PC-9 (cell line): ENCODE measurements around the gene CRY2. TPM values are rescaled to one million over a fixed set of nuclear protein-coding genes. Genes with fewer than 3 reads are reported as not detected.

Experiments
- BruUV-seq: library from RNA; stranded (reverse); fragments of 400-500 nt; replicated peaks from 2 replicates; lab custom pipeline; 2021; lab: Mats Ljungman, UMichigan
- CTCF ChIA-PET: fragments of 300-600 bp; sonication (Branson Sonifier 250); formaldehyde crosslinking; loops from one replicate; lab custom pipeline; 2022; ENCODE audit warnings: antibody characterized with exemption; lab: Charles Lee
- POLR2A ChIA-PET: fragments of 300-600 bp; sonication (Branson Sonifier 250); formaldehyde crosslinking; loops from one replicate; lab custom pipeline; 2022; ENCODE audit warnings: antibody characterized with exemption; ENCODE audit not compliant: unreplicated experiment; lab: Charles Lee
- DNase-seq, 2 experiments: peaks; one replicate each; pipeline versions ENCODE4 v3.0.0 to v3.0.0-alpha.2; 2015 to 2022; ENCODE audit warnings: mixed read lengths in 1 of 2
- H2AFZ ChIP-seq: fragments of 200-600 bp; sonication (generic); 2 replicates; pipeline ENCODE4 v1.8.1; 2017; ENCODE audit warnings: antibody characterized with exemption
- H3F3A ChIP-seq: fragments of 200-600 bp; sonication (generic); 2 replicates; pipeline ENCODE4 v1.8.1; 2017; ENCODE audit warnings: antibody characterized with exemption, mild to moderate bottlenecking, low read depth; ENCODE audit not compliant: insufficient read depth
- H3K27ac ChIP-seq: fragments of 200-600 bp; sonication (generic); 2 replicates; pipeline ENCODE4 v1.6.1; 2016; ENCODE audit warnings: mixed run types
- H3K27me3 ChIP-seq: fragments of 200-600 bp; sonication (generic); 2 replicates; pipeline ENCODE4 v1.6.1; 2016; ENCODE audit warnings: low read depth, mixed run types; ENCODE audit not compliant: insufficient read depth
- H3K36me3 ChIP-seq: fragments of 200-600 bp; sonication (generic); 2 replicates; pipeline ENCODE4 v1.6.1; 2016; ENCODE audit warnings: low read depth, mixed run types
- H3K4me1 ChIP-seq: fragments of 200-600 bp; sonication (generic); replicated peaks from 2 replicates; pipeline ENCODE4 v1.6.1; 2016; ENCODE audit warnings: mixed run types; ENCODE audit not compliant: insufficient read depth
- H3K4me2 ChIP-seq: fragments of 200-600 bp; sonication (generic); 2 replicates; pipeline ENCODE4 v1.6.1; 2017; ENCODE audit warnings: mixed run types
- H3K4me3 ChIP-seq: fragments of 200-600 bp; sonication (generic); 2 replicates; pipeline ENCODE4 v1.6.1; 2016; ENCODE audit warnings: mixed run types
- H3K79me2 ChIP-seq: fragments of 200-600 bp; sonication (generic); 2 replicates; pipeline ENCODE4 v1.6.1; 2017; ENCODE audit warnings: low read depth, mixed run types
- H3K9me2 ChIP-seq: fragments of 200-600 bp; sonication (generic); 2 replicates; pipeline ENCODE4 v1.8.1; 2017; ENCODE audit warnings: mild to moderate bottlenecking; ENCODE audit not compliant: insufficient read depth
- H3K9me3 ChIP-seq: fragments of 200-600 bp; sonication (generic); 2 replicates; pipeline ENCODE4 v1.8.1; 2016; ENCODE audit warnings: low read depth; ENCODE audit not compliant: insufficient read depth
- H4K20me1 ChIP-seq: fragments of 200-600 bp; sonication (generic); 2 replicates; pipeline ENCODE4 v1.8.1; 2017; ENCODE audit not compliant: insufficient read depth
- CTCF ChIP-seq: fragments of 200-600 bp; sonication (generic); conservative IDR thresholded peaks from 2 replicates; pipeline ENCODE4 v1.6.1; 2017; ENCODE audit warnings: mixed run types, antibody characterized with exemption, mild to moderate bottlenecking, moderate library complexity
- EZH2 ChIP-seq: fragments of 200-600 bp; sonication (generic); IDR thresholded peaks from 2 replicates; pipeline ENCODE4 v1.8.0; 2017; ENCODE audit warnings: antibody characterized with exemption, low read depth
- intact Hi-C: fragments of 100-400 bp; cut with micrococcal nuclease; formaldehyde crosslinking; loops from one replicate; pipeline ENCODE4 v1.10.0; 2022; ENCODE audit not compliant: unreplicated experiment
- total RNA-seq: library from RNA; stranded (reverse); gene quantifications from 2 replicates; pipeline ENCODE4 v1.2.3, GENCODE V29; 2021

The CRY2 gene
- total RNA-seq, 1 experiment from 2014 or later, result 17.5 TPM

GRCh38 chr11:45926001-45926401 is 78.7 kb downstream of the CRY2 start:
- Histone ChIP-seq H3K4me3 (no peak overlapping the region), H3K9me2 (no peaks in the 10 kb centered on the region), H3K36me3 (no peaks in the 10 kb centered on the region), H3K4me1 (0 out of 2 replicates have a peak, but pooled peaks cover 4% of the 10 kb centered on the region), H3K4me2 (no peak overlapping the region), H3K27me3 (no peaks in the 10 kb centered on the region), H3F3A (peaks cover 11% of the 10 kb centered on the region; the same call in 1 of the 2 replicates), H3K27ac (no peak overlapping the region), H2AFZ (no peak overlapping the region), H3K9me3 (no peaks in the 10 kb centered on the region), H3K79me2 (no peaks in the 10 kb centered on the region), H4K20me1 (0 out of 2 replicates have a peak, but pooled peaks cover 4% of the 10 kb centered on the region)
- POLR2A ChIA-PET, result no interaction called here
- intact Hi-C loops, result no loop called here
- DNase-seq, result no peak
- no TSS peak for BruUV-seq
- CTCF ChIA-PET, result no interaction called here
- TF ChIP-seq EZH2 (no peak), CTCF (no peak)

- Histone ChIP-seq H2AFZ (no peak overlapping the region), H3K4me1 (0 out of 2 replicates have a peak, but pooled peaks cover 4% of the 10 kb centered on the region), H3K4me2 (no peak overlapping the region), H3F3A (peaks cover 7% of the 10 kb centered on the region; the same call in 1 of the 2 replicates), H3K4me3 (no peak overlapping the region), H3K27ac (no peak overlapping the region), H3K79me2 (no peaks in the 10 kb centered on the region), H3K36me3 (no peaks in the 10 kb centered on the region), H3K9me2 (no peaks in the 10 kb centered on the region), H3K9me3 (no peaks in the 10 kb centered on the region), H4K20me1 (0 out of 2 replicates have a peak, but pooled peaks cover 4% of the 10 kb centered on the region), H3K27me3 (no peaks in the 10 kb centered on the region)
- intact Hi-C loops, result no loop called here
- ChIA-PET POLR2A (no interaction called here), CTCF (interaction anchor here (0.5 kb wide), 1 partner anchor 45 kb away, joined by 3 read pairs; no protein-coding TSS in a partner anchor)
- TF ChIP-seq CTCF (no peak), EZH2 (no peak)
- no peak for DNase-seq
- no TSS peak for BruUV-seq
Observed at GRCh38 chr11:45926536-45927331, 79.5 kb downstream of the CRY2 start.

GRCh38 chr11:45927332-45927683 is 80.0 kb downstream of the CRY2 start:
- POLR2A ChIA-PET, result no interaction called here
- Histone ChIP-seq H3K36me3 (no peaks in the 10 kb centered on the region), H4K20me1 (0 out of 2 replicates have a peak, but pooled peaks cover 4% of the 10 kb centered on the region), H3K9me3 (no peaks in the 10 kb centered on the region), H3K79me2 (no peaks in the 10 kb centered on the region), H3K4me2 (no peak overlapping the region), H2AFZ (no peak overlapping the region), H3K27ac (no peak overlapping the region), H3K9me2 (no peaks in the 10 kb centered on the region), H3F3A (peaks cover 7% of the 10 kb centered on the region; the same call in 1 of the 2 replicates), H3K4me1 (0 out of 2 replicates have a peak, but pooled peaks cover 4% of the 10 kb centered on the region), H3K27me3 (no peaks in the 10 kb centered on the region), H3K4me3 (no peak overlapping the region)
- no peak for TF ChIP-seq EZH2
- TF ChIP-seq CTCF, result no peak
- DNase-seq, result no peak
- no TSS peak for BruUV-seq
- intact Hi-C loops, result no loop called here
- CTCF ChIA-PET, result interaction anchor here (0.5 kb wide), 1 partner anchor 46 kb away, joined by 3 read pairs; no protein-coding TSS in a partner anchor
